ENCODE data around the gene LSM14A.

- TF ChIP-seq CTCF (IDR thresholded peaks at IDR 0.05): no peak
- TF ChIP-seq POLR2A (IDR thresholded peaks at IDR 0.05): no peak
- no peak for TF ChIP-seq EP300 (IDR thresholded peaks at IDR 0.05)
These were observed 91.5 kb downstream of the LSM14A start for GRCh38 chr19:34263745-34264237.
